ENCODE data around the gene L2HGDH.

- no peak for TF ChIP-seq POLR2A (IDR thresholded peaks at IDR 0.05; ENCODE audit: borderline replicate concordance, extremely low read depth, insufficient read depth, insufficient read length)
- no peak for TF ChIP-seq CTCF (IDR thresholded peaks at IDR 0.05 in 2 of 3, conservative IDR thresholded peaks at IDR 0.05 in 1 of 3; ENCODE audit: borderline replicate concordance in 1 of 3, insufficient read depth in 1 of 3, low read depth in 2 of 3, low read length in 2 of 3)
- no peak for TF ChIP-seq MAX (IDR thresholded peaks at IDR 0.05)
- TF ChIP-seq ELF1 (IDR thresholded peaks at IDR 0.05; ENCODE audit: borderline replicate concordance, low read depth): no peak
- TF ChIP-seq TCF7L2 (IDR thresholded peaks at IDR 0.05; ENCODE audit: borderline replicate concordance, extremely low read depth, insufficient read depth, insufficient read length): no peak
- no peak for TF ChIP-seq EZH2 (IDR thresholded peaks at IDR 0.05)
- no peak for TF ChIP-seq SIN3A (IDR thresholded peaks at IDR 0.05; ENCODE audit: low read depth)
- TF ChIP-seq POLR2AphosphoS5 (IDR thresholded peaks at IDR 0.05; ENCODE audit: low read depth, low read length): no peak
- TF ChIP-seq EZH2phosphoT487 (IDR thresholded peaks at IDR 0.05; ENCODE audit: borderline replicate concordance): no peak
- no peak for TF ChIP-seq CEBPB (IDR thresholded peaks at IDR 0.05; ENCODE audit: low read depth)
- no peak for TF ChIP-seq ZFX (IDR thresholded peaks at IDR 0.05)
Observed at GRCh38 chr14:50357753-50358395, 45.8 kb upstream of the L2HGDH start.

All from HCT116 (cell line).